PFSK-1 (cell line): ENCODE measurements around the gene OSTM1.

ENCODE experiments used
- FOXP2 ChIP-seq: optimal IDR thresholded peaks from 2 replicates; pipeline ENCODE3; 2011; ENCODE audit warnings: borderline replicate concordance, control low read depth, inconsistent platforms; ENCODE audit not compliant: insufficient read depth; ENCODE audit errors: extremely low read length, extremely low read depth
- POLR2AphosphoS5 ChIP-seq: IDR thresholded peaks from 2 replicates; pipeline ENCODE4 v1.6.1; 2012; ENCODE audit warnings: low read depth, mild to moderate bottlenecking, control low read depth, low read length, moderate library complexity
- REST ChIP-seq, 2 experiments: IDR thresholded peaks; 2 replicates each; pipeline versions ENCODE4 v1.6.1 to v1.8.0; 2011 to 2012; ENCODE audit warnings: low read depth in 2 of 2, low read length in 2 of 2, control low read depth in 1 of 2, inconsistent platforms in 1 of 2, mild to moderate bottlenecking in 1 of 2, moderate library complexity in 1 of 2; ENCODE audit not compliant: insufficient read depth in 1 of 2
- SIN3A ChIP-seq: IDR thresholded peaks from 2 replicates; pipeline ENCODE4 v1.6.1; 2012; ENCODE audit warnings: mild to moderate bottlenecking, low read length, moderate library complexity, borderline replicate concordance; ENCODE audit not compliant: insufficient read depth
- TAF1 ChIP-seq: IDR thresholded peaks from 2 replicates; pipeline ENCODE4 v1.6.1; 2012; ENCODE audit warnings: low read length, control low read depth, borderline replicate concordance; ENCODE audit not compliant: insufficient read depth

OSTM1 gene

GRCh38 chr6:108080010-108080780 is 5.7 kb upstream of the OSTM1 start:
- no peak for TF ChIP-seq FOXP2
- no peak for TF ChIP-seq SIN3A
- TF ChIP-seq TAF1: no peak
- no peak for TF ChIP-seq POLR2AphosphoS5
- TF ChIP-seq REST (IDR thresholded peaks at IDR 0.05; ENCODE audit: insufficient read depth in 1 of 2, low read depth in 2 of 2, low read length in 2 of 2): no peak

- TF ChIP-seq POLR2AphosphoS5 (no peak), FOXP2 (no peak), REST (IDR thresholded peaks at IDR 0.05; ENCODE audit: insufficient read depth in 1 of 2, low read depth in 2 of 2, low read length in 2 of 2) (no peak), TAF1 (no peak), SIN3A (no peak)
Measured at GRCh38 chr6:108078191-108078590, 3.6 kb upstream of the OSTM1 start.

- no peak for TF ChIP-seq FOXP2
- no peak for TF ChIP-seq REST (IDR thresholded peaks at IDR 0.05; ENCODE audit: insufficient read depth in 1 of 2, low read depth in 2 of 2, low read length in 2 of 2)
- TF ChIP-seq SIN3A: no peak
- TF ChIP-seq TAF1: no peak
- TF ChIP-seq POLR2AphosphoS5: no peak
Measured at GRCh38 chr6:108074057-108074358, 533 bp downstream of the OSTM1 start.

GRCh38 chr6:108071736-108072276 is 2.7 kb downstream of the OSTM1 start:
- TF ChIP-seq FOXP2 (no peak), TAF1 (no peak), SIN3A (no peak), REST (IDR thresholded peaks at IDR 0.05; ENCODE audit: insufficient read depth in 1 of 2, low read depth in 2 of 2, low read length in 2 of 2) (no peak)

GRCh38 chr6:108068618-108069017 is 5.9 kb downstream of the OSTM1 start:
- TF ChIP-seq SIN3A (no peak), POLR2AphosphoS5 (no peak), FOXP2 (no peak), REST (IDR thresholded peaks at IDR 0.05; ENCODE audit: insufficient read depth in 1 of 2, low read depth in 2 of 2, low read length in 2 of 2) (no peak), TAF1 (no peak)
